Measurements from ENCODE around the gene ZNF25.
"Not testable (repeated sequence)": the region's sequence is repeated elsewhere in the genome, so short reads cannot be mapped to it uniquely, and the experiment has no call there.

ZNF25 gene

DNA sequence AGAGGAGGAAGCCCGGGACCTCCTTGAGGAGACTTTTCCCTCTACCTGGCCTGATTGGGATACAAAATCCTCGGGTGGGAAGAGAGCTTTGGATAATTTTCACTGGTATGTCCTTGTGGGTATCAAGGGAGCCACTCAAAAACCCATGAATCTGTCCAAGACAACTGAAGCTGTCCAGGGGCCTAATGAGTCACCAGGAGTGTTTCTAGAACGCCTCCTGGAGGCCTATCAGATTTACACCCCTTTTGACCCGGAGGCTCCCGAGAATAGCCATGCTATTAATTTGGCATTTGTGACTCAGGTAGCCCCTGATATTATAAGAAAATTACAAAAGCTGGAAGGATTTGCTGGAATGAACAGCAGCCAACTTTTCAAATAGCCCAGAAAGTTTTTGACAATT lies 38.6 kb downstream of the ZNF25 start:
- no peak for DNase-seq

DNA sequence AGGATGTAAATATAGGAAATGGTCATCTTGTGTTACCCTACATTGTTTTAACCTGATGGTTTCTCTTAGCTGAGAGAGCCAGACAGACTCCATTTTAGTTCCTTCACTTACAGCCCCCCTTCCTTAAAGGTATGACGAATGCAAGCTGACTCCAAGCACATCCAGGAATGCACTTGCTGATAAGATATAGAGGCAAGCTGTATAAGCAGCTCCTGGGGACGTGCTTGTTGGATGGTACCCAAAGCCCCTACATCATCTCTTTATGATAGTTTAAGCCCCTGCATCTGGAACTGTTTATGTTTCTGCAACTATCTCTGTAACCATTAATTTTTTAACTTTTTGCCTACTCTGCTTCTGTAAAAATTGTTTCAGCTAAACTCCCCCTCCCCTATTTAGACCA lies 41.7 kb downstream of the ZNF25 start:
- DNase-seq, result no peak

DNA sequence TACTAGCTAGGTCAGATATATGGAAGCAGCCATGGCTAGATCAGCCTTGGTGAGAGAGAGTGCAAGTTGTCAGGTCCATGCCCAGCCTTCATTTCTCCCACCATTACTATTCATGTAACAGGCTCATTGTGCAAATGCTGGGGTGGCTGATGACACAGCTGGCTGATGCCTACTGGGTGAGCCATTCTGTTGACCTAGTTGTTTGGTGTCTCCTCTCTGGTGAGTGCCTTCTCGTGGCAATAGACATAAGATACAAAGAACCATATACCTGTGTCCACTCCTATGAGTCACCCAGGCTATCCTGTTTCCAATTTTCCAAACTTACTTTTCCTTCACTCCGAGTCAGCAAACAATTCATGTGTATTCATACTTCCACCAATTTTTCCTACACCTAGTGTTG lies 46.0 kb downstream of the ZNF25 start:
- DNase-seq, result no peak

DNA sequence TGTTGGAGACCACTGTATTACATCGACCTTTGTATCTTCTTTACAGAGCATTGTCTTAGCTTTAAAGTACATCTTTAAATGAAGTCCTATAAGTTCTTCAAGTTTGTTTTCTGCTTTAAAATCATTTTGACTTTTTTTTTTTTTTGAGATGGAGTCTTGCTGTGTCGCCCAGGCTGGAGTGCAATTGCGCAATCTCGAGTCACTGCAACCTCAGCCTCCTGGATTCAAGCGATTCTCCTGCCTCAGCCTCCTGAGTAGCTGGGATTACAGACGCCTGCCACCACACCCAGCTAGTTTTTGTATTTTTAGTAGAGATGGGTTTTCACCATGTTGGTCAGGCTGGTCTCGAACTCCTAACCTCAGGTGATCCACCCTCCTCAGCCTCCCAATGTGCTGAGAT lies 68.3 kb downstream of the ZNF25 start:
- DNase-seq, result not testable (repeated sequence)

DNA sequence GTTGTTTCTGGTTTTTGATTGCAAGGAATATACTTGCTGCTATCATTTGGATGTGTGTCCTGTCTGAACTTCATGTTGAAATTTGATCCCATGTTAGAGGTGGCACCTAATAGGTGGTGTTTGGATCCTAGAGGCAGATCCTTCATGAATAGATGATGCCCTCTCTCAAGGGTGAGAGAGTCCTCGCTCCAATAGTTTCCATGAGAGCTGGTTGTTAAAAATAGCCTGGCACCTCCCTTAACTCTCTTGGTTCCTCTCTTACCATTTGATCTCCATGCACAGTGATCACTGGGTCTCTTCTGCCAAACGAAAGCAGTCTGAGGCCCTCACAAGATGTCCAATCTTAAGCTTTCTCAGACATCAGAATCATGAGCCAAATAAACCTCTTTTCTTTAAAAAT lies 70.1 kb downstream of the ZNF25 start:
- no peak for DNase-seq
